GM18951 (cell line): Measurements from ENCODE around the gene CYB5R2.

Experiments used
- POLR2A ChIP-seq: IDR thresholded peaks from 4 replicates; pipeline ENCODE4 v1.6.1; 2011; ENCODE audit warnings: mild to moderate bottlenecking; ENCODE audit not compliant: insufficient read length, insufficient read depth; ENCODE audit errors: extremely low read depth
- in situ Hi-C: fragments of 300-500 bp; cut with MboI; formaldehyde crosslinking; loops from one replicate; pipeline ENCODE4 v1.12.0; 2022; ENCODE audit warnings: low sequenced_read_pairs, mixed read lengths, inconsistent platforms; ENCODE audit not compliant: unreplicated experiment

Gene CYB5R2

GRCh38 chr11:7642747-7643146 lies 30.6 kb downstream of the CYB5R2 start:
- in situ Hi-C loops: no loop called here
- no peak for TF ChIP-seq POLR2A

DNA sequence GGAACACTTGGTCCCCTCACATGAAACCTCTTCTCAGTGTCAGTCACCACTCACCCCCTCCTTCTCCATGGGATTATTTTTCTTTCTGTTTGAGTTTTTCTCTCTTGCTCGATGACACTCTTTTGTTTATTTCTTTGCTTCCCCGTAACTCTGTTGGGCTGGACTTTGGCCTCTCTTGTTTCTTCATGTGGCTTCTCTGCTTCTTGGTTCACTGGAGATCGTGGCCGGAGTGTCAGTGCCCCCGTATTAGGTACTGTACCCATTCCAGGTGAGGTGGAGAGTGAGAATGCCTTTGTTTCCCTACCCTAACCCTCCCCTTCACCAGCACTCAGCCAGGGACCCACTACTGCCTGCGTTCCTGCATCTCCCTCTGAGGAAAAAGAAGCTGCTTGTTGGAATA lies 32.5 kb downstream of the CYB5R2 start:
- no peak for TF ChIP-seq POLR2A
- in situ Hi-C loops: no loop called here

- no peak for TF ChIP-seq POLR2A
- in situ Hi-C loops: no loop called here
Measured at GRCh38 chr11:7639643-7640025, 33.7 kb downstream of the CYB5R2 start.

GRCh38 chr11:7638710-7639642 lies 34.3 kb downstream of the CYB5R2 start:
- in situ Hi-C loops: no loop called here

GRCh38 chr11:7637447-7638157 lies 35.7 kb downstream of the CYB5R2 start:
- in situ Hi-C loops: no loop called here
- no peak for TF ChIP-seq POLR2A

More at GRCh38 chr11:7638710-7639642, 34.3 kb downstream of the CYB5R2 start:
- TF ChIP-seq POLR2A: no peak

GRCh38 chr11:7636350-7636749 lies 37.0 kb downstream of the CYB5R2 start:
- TF ChIP-seq POLR2A: no peak
- in situ Hi-C loops: no loop called here

DNA sequence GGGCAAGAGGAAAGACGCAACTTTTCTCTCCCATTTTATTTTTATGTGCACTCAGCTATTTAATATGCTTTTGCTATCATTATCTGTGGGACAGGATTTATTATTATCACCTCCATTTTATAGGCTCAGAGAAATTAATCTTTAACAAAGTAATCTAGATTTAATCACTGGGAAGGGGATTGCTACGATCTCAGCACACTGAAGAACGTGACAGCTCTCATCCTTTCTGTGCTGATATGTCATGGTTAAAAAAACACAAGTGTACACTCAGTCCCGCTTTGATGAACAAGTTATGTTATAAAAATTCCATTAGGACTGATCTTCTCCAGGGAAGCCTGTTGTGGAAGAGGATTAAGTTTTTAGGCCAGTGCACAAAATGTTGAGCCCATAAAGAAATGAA lies 37.6 kb downstream of the CYB5R2 start:
- in situ Hi-C loops: no loop called here
- TF ChIP-seq POLR2A: no peak

DNA sequence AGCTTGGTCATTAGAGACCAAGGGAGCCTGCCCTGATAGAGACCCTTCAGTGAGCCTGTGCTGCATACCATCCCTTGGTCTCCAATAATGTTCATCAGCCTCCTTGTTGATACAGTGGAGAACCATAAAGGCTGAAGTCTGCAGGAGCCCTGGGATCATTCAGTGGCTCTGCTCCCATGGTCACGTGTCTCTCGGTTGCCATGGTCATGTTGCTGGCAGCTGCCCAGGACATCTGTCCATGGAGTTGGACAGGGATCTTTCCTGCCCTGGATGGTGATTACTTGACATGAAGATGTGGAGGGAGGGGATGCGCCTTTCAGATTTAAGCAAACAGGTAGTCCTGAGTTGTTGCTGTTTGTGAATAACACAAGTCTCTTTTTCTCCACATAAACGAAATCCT lies 38.2 kb downstream of the CYB5R2 start:
- no peak for TF ChIP-seq POLR2A
- in situ Hi-C loops: no loop called here

GRCh38 chr11:7632211-7632610 lies 41.1 kb downstream of the CYB5R2 start:
- TF ChIP-seq POLR2A: no peak
- in situ Hi-C loops: no loop called here

DNA sequence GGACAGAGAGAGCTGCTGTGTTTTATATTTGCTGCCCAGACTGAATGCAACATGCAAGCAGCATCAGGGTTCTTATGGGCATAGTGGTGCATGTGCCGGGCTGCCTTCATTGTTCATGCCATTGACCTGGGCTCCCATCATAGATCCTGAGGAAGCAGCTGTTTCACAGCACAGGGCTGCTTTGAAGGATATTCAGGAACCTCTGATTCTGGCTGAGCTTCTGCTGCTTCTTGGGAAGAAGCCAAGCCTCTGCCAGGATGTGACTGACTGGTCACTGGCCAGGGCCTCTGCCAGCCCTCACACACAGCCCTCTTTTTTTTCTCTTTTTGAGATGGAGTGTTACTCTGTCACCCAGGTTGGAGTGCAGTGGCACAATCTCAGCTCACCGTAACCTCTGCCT lies 43.3 kb downstream of the CYB5R2 start:
- in situ Hi-C loops: no loop called here
- no peak for TF ChIP-seq POLR2A

GRCh38 chr11:7628660-7629059 lies 44.6 kb downstream of the CYB5R2 start:
- in situ Hi-C loops: no loop called here
- no peak for TF ChIP-seq POLR2A

- in situ Hi-C loops: no loop called here
- TF ChIP-seq POLR2A: no peak
Measured at GRCh38 chr11:7622721-7623120, 50.6 kb downstream of the CYB5R2 start.

- in situ Hi-C loops: no loop called here
- TF ChIP-seq POLR2A: no peak
Measured at GRCh38 chr11:7621554-7621953, 51.7 kb downstream of the CYB5R2 start.

GRCh38 chr11:7621090-7621489 lies 52.2 kb downstream of the CYB5R2 start:
- in situ Hi-C loops: no loop called here
- no peak for TF ChIP-seq POLR2A
